ENCODE data around the gene BICC1.

Gene BICC1

DNA sequence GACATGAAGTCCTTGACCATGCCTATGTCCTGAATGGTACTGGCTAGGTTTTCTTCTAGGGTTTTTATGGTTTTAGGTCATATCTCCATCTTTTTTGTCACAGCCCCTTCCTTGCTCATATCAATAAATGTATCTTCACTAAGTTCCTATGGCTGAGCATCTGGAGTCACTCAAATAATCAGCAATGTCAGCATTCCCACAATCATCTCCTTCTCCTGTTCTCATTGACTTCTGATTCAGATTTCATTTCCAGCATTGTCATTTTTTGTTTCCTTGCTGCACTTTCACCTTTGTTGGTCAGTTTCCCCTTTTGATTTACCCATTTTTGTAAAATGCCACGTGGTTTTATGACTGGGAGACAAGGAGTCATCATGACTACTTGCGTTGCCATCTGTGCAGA lies 181.2 kb downstream of the BICC1 start:
- no peaks in the 10 kb centered on the region for H3K27me3 ChIP-seq (ENCODE audit: insufficient read depth, poor library complexity, severe bottlenecking)
- no peak overlapping the region for H3K4me3 ChIP-seq (replicated peaks; ENCODE audit: insufficient read depth, low read length)
- TF ChIP-seq REST (IDR thresholded peaks at IDR 0.05; ENCODE audit: insufficient replicate concordance, low read depth), result no peak
- TF ChIP-seq, protein P1, sequence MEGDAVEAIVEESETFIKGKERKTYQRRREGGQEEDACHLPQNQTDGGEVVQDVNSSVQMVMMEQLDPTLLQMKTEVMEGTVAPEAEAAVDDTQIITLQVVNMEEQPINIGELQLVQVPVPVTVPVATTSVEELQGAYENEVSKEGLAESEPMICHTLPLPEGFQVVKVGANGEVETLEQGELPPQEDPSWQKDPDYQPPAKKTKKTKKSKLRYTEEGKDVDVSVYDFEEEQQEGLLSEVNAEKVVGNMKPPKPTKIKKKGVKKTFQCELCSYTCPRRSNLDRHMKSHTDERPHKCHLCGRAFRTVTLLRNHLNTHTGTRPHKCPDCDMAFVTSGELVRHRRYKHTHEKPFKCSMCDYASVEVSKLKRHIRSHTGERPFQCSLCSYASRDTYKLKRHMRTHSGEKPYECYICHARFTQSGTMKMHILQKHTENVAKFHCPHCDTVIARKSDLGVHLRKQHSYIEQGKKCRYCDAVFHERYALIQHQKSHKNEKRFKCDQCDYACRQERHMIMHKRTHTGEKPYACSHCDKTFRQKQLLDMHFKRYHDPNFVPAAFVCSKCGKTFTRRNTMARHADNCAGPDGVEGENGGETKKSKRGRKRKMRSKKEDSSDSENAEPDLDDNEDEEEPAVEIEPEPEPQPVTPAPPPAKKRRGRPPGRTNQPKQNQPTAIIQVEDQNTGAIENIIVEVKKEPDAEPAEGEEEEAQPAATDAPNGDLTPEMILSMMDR (IDR thresholded peaks at IDR 0.05; ENCODE audit: insufficient read depth, low read length), result no peak
- no peak for TF ChIP-seq POLR2AphosphoS5 (IDR thresholded peaks at IDR 0.05; ENCODE audit: low read depth)
- no peak for TF ChIP-seq GABPA (IDR thresholded peaks at IDR 0.05; ENCODE audit: low read depth)
- TF ChIP-seq SPI1 (IDR thresholded peaks at IDR 0.05; ENCODE audit: borderline replicate concordance, low read depth), result no peak
- no peak overlapping the region for H3K27ac ChIP-seq (replicated peaks)
- DNase-seq (ENCODE audit: low read depth in 1 of 2, low spot score in 1 of 2), result no peak

- H3K27ac ChIP-seq (replicated peaks), result no peak overlapping the region
- DNase-seq (ENCODE audit: low read depth in 1 of 2, low spot score in 1 of 2), result no peak
- H3K27me3 ChIP-seq (ENCODE audit: insufficient read depth, poor library complexity, severe bottlenecking), result no peaks in the 10 kb centered on the region
- H3K4me3 ChIP-seq (replicated peaks; ENCODE audit: insufficient read depth, low read length), result no peak overlapping the region
- TF ChIP-seq SPI1 (IDR thresholded peaks at IDR 0.05; ENCODE audit: borderline replicate concordance, low read depth) (no peak), POLR2AphosphoS5 (IDR thresholded peaks at IDR 0.05; ENCODE audit: low read depth) (no peak), REST (IDR thresholded peaks at IDR 0.05; ENCODE audit: insufficient replicate concordance, low read depth) (no peak), GABPA (IDR thresholded peaks at IDR 0.05; ENCODE audit: low read depth) (no peak)
- TF ChIP-seq, protein P1 (IDR thresholded peaks at IDR 0.05; ENCODE audit: insufficient read depth, low read length), result no peak
These were observed 182.3 kb downstream of the BICC1 start for GRCh38 chr10:58695022-58695421.

DNA sequence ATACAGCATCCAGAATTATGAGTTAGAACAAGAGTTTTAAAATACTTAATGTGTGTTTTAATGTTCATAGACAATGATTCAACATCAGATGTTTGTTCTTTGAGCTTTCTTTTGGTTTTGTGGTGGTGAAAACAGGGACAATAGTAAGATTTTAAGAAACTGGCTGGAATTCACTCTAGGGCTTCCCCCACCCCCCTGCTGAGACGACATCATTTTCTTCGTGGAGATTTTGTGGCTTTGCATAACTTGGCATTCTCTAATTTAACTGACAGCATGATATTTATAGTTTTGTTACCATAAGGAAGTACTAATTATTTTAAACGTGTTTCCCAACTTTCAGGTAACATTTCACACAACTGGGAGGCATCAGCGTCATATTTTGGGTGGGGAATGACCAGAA lies 184.1 kb downstream of the BICC1 start:
- TF ChIP-seq SPI1 (IDR thresholded peaks at IDR 0.05; ENCODE audit: borderline replicate concordance, low read depth), result no peak
- no peak for TF ChIP-seq GABPA (IDR thresholded peaks at IDR 0.05; ENCODE audit: low read depth)
- TF ChIP-seq, protein P1 (IDR thresholded peaks at IDR 0.05; ENCODE audit: insufficient read depth, low read length), result no peak
- no peak for TF ChIP-seq REST (IDR thresholded peaks at IDR 0.05; ENCODE audit: insufficient replicate concordance, low read depth)
- TF ChIP-seq POLR2AphosphoS5 (IDR thresholded peaks at IDR 0.05; ENCODE audit: low read depth), result no peak
- H3K4me3 ChIP-seq (replicated peaks; ENCODE audit: insufficient read depth, low read length), result no peak overlapping the region
- no peak for DNase-seq (ENCODE audit: low read depth in 1 of 2, low spot score in 1 of 2)

More for the DNA sequence above, 184.1 kb downstream of the BICC1 start:
- Histone ChIP-seq H3K27me3 (ENCODE audit: insufficient read depth, poor library complexity, severe bottlenecking) (no peaks in the 10 kb centered on the region), H3K27ac (replicated peaks) (no peak overlapping the region)

Measured in HL-60 (cell line).